Measurements from ENCODE around the gene DSP. TPM values are rescaled to one million over a fixed set of nuclear protein-coding genes. Genes with fewer than 3 reads are reported as not detected.

Gene DSP
- total RNA-seq, 2 experiments from 2014 or later: 0.06 TPM; not detected in 1

- Histone ChIP-seq H4K20me1 (ENCODE audit: insufficient read depth, low read length) (no peaks in the 10 kb centered on the region), H3K36me3 (ENCODE audit: insufficient read depth, low read length) (no peaks in the 10 kb centered on the region), H3K4me1 (ENCODE audit: insufficient read depth, low read length, poor library complexity, severe bottlenecking) (no peaks in the 10 kb centered on the region), H3K79me2 (ENCODE audit: insufficient read depth, low read depth, low read length) (no peaks in the 10 kb centered on the region), H3K9me3 (ENCODE audit: low read length) (no peaks in the 10 kb centered on the region), H3K9me2 (ENCODE audit: insufficient read depth, low read length) (no peaks in the 10 kb centered on the region), H3K4me2 (ENCODE audit: low read length) (no peak overlapping the region), H3K4me3 (ENCODE audit: low read depth, low read length, poor library complexity, severe bottlenecking) (no peak overlapping the region), H3K27ac (ENCODE audit: low read depth, low read length, poor library complexity, severe bottlenecking) (no peak overlapping the region), H2AFZ (ENCODE audit: low read length) (no peak overlapping the region)
- intact Hi-C loops (cut with micrococcal nuclease; ENCODE audit: unreplicated experiment): no loop called here
- POLR2A ChIA-PET: interaction anchor here (0.7 kb wide), 1 partner anchor 97 kb away, joined by 3 read pairs; no protein-coding TSS in a partner anchor
- no peak for TF ChIP-seq EZH2phosphoT487 (IDR thresholded peaks at IDR 0.05; ENCODE audit: borderline replicate concordance, low read depth, low read length)
- BruUV-seq (replicated peaks): no TSS peak
- CTCF ChIA-PET (ENCODE audit: unreplicated experiment): interaction anchor here (0.6 kb wide), 1 partner anchor 94 kb away, joined by 3 read pairs; no protein-coding TSS in a partner anchor
- DNase-seq (ENCODE audit: low spot score): no peak
These were observed 18.3 kb downstream of the DSP start for GRCh38 chr6:7559651-7560385.

GRCh38 chr6:7561153-7561964 lies 19.9 kb downstream of the DSP start:
- H3K79me2 ChIP-seq (ENCODE audit: insufficient read depth, low read depth, low read length): no peaks in the 10 kb centered on the region
- intact Hi-C loops (cut with micrococcal nuclease; ENCODE audit: unreplicated experiment): no loop called here
- H3K27ac ChIP-seq (ENCODE audit: low read depth, low read length, poor library complexity, severe bottlenecking): no peak overlapping the region
- CTCF ChIA-PET (ENCODE audit: unreplicated experiment): no interaction called here
- TF ChIP-seq EZH2phosphoT487 (IDR thresholded peaks at IDR 0.05; ENCODE audit: borderline replicate concordance, low read depth, low read length) (no peak), CTCF (conservative IDR thresholded peaks at IDR 0.05; ENCODE audit: low read length) (no peak)
- H3K36me3 ChIP-seq (ENCODE audit: insufficient read depth, low read length): no peaks in the 10 kb centered on the region
- no peak overlapping the region for H3K4me3 ChIP-seq (ENCODE audit: low read depth, low read length, poor library complexity, severe bottlenecking)
- no peaks in the 10 kb centered on the region for H3K9me3 ChIP-seq (ENCODE audit: low read length)
- POLR2A ChIA-PET: no interaction called here
- H3K4me2 ChIP-seq (ENCODE audit: low read length): no peak overlapping the region
- no peaks in the 10 kb centered on the region for H3K4me1 ChIP-seq (ENCODE audit: insufficient read depth, low read length, poor library complexity, severe bottlenecking)
- DNase-seq (ENCODE audit: low spot score): no peak
- no peaks in the 10 kb centered on the region for H3K9me2 ChIP-seq (ENCODE audit: insufficient read depth, low read length)
- H4K20me1 ChIP-seq (ENCODE audit: insufficient read depth, low read length): no peaks in the 10 kb centered on the region
- no peak overlapping the region for H2AFZ ChIP-seq (ENCODE audit: low read length)
- no TSS peak for BruUV-seq (replicated peaks)

- DNase-seq (ENCODE audit: low spot score): no peak
- no TSS peak for BruUV-seq (replicated peaks)
- Histone ChIP-seq H3K4me1 (ENCODE audit: insufficient read depth, low read length, poor library complexity, severe bottlenecking) (no peaks in the 10 kb centered on the region), H3K9me3 (ENCODE audit: low read length) (no peaks in the 10 kb centered on the region), H3K27ac (ENCODE audit: low read depth, low read length, poor library complexity, severe bottlenecking) (no peak overlapping the region), H3K4me3 (ENCODE audit: low read depth, low read length, poor library complexity, severe bottlenecking) (no peak overlapping the region), H3K36me3 (ENCODE audit: insufficient read depth, low read length) (no peaks in the 10 kb centered on the region), H2AFZ (ENCODE audit: low read length) (no peak overlapping the region), H3K4me2 (ENCODE audit: low read length) (no peak overlapping the region), H3K9me2 (ENCODE audit: insufficient read depth, low read length) (no peaks in the 10 kb centered on the region), H3K79me2 (ENCODE audit: insufficient read depth, low read depth, low read length) (no peaks in the 10 kb centered on the region), H4K20me1 (ENCODE audit: insufficient read depth, low read length) (no peaks in the 10 kb centered on the region)
- intact Hi-C loops (cut with micrococcal nuclease; ENCODE audit: unreplicated experiment): no loop called here
- CTCF ChIA-PET (ENCODE audit: unreplicated experiment): no interaction called here
- no peak for TF ChIP-seq CTCF (conservative IDR thresholded peaks at IDR 0.05; ENCODE audit: low read length)
- TF ChIP-seq EZH2phosphoT487 (IDR thresholded peaks at IDR 0.05; ENCODE audit: borderline replicate concordance, low read depth, low read length): no peak
- POLR2A ChIA-PET: interaction anchor here (0.6 kb wide), 1 partner anchor 1980 kb away, joined by 4 read pairs; no protein-coding TSS in a partner anchor
These were observed 21.3 kb downstream of the DSP start for GRCh38 chr6:7562769-7563168.

All from OCI-LY7 (cell line).